ENCODE data around the gene UTS2B. TPM values are rescaled to one million over a fixed set of nuclear protein-coding genes. Genes with fewer than 3 reads are reported as not detected.

Gene UTS2B
- total RNA-seq, 6 experiments from 2014 or later: 0.38 TPM; not detected in 5

DNA sequence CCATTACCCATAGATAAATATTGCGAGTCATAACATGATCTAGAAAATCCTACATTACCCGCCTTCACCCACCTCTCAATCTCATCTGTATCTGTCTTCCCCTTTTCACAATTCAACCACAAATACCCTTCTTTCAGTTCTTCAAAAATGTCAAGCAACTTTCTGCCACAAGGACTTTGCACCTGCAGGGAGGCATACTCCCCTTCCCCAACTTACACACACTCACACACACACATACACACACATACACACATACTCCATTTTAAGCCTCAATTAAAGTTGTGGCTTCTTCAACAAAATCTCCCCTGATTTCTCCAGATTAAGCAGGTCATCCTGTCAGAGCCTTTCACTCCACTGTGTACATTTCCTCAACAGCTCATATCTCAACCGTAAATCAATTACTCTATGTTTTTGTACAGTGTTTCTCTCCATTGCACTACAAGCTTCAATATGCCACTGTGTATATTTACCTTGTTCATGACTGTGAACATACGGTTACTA is 34.2 kb downstream of the UTS2B start:
- ATAC-seq: no peak
- H3K27ac ChIP-seq: no peak overlapping the region
- no peak overlapping the region for H3K4me3 ChIP-seq
- no peaks in the 10 kb centered on the region for H3K27me3 ChIP-seq
- no peaks in the 10 kb centered on the region for H3K4me1 ChIP-seq
- TF ChIP-seq POLR2A (IDR thresholded peaks at IDR 0.05): no peak
- TF ChIP-seq, protein P1, sequence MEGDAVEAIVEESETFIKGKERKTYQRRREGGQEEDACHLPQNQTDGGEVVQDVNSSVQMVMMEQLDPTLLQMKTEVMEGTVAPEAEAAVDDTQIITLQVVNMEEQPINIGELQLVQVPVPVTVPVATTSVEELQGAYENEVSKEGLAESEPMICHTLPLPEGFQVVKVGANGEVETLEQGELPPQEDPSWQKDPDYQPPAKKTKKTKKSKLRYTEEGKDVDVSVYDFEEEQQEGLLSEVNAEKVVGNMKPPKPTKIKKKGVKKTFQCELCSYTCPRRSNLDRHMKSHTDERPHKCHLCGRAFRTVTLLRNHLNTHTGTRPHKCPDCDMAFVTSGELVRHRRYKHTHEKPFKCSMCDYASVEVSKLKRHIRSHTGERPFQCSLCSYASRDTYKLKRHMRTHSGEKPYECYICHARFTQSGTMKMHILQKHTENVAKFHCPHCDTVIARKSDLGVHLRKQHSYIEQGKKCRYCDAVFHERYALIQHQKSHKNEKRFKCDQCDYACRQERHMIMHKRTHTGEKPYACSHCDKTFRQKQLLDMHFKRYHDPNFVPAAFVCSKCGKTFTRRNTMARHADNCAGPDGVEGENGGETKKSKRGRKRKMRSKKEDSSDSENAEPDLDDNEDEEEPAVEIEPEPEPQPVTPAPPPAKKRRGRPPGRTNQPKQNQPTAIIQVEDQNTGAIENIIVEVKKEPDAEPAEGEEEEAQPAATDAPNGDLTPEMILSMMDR (IDR thresholded peaks at IDR 0.05): no peak
- no peaks in the 10 kb centered on the region for H3K9me3 ChIP-seq
- intact Hi-C loops (cut with DNase I): no loop called here
- WGBS (ENCODE audit: insufficient coverage, low coverage, low lambda C conversion rate, missing lambda C conversion rate): 62% methylated on average over 4 of the region's 4 CpGs
- no peak for DNase-seq
- no peaks in the 10 kb centered on the region for H3K36me3 ChIP-seq

- no peak overlapping the region for H3K27ac ChIP-seq
- no peaks in the 10 kb centered on the region for H3K4me1 ChIP-seq
- DNase-seq: no peak
- H3K27me3 ChIP-seq: no peaks in the 10 kb centered on the region
- WGBS (ENCODE audit: insufficient coverage, low coverage, low lambda C conversion rate, missing lambda C conversion rate): 100% methylated on average over 1 of the region's 1 CpG
- no peak for TF ChIP-seq POLR2A (IDR thresholded peaks at IDR 0.05)
- TF ChIP-seq, protein P1 (IDR thresholded peaks at IDR 0.05): no peak
- intact Hi-C loops (cut with DNase I): no loop called here
- H3K4me3 ChIP-seq: no peak overlapping the region
- no peak for ATAC-seq
- no peaks in the 10 kb centered on the region for H3K36me3 ChIP-seq
- H3K9me3 ChIP-seq: no peaks in the 10 kb centered on the region
These were observed 36.0 kb downstream of the UTS2B start for GRCh38 chr3:191294291-191294690.

- no peak overlapping the region for H3K27ac ChIP-seq
- H3K36me3 ChIP-seq: no peaks in the 10 kb centered on the region
- no peaks in the 10 kb centered on the region for H3K4me1 ChIP-seq
- no peaks in the 10 kb centered on the region for H3K27me3 ChIP-seq
- H3K4me3 ChIP-seq: no peak overlapping the region
- no peak for ATAC-seq
- H3K9me3 ChIP-seq: no peaks in the 10 kb centered on the region
- WGBS (ENCODE audit: insufficient coverage, low coverage, low lambda C conversion rate, missing lambda C conversion rate): 66% methylated on average over 5 of the region's 5 CpGs
- TF ChIP-seq, protein P1 (IDR thresholded peaks at IDR 0.05): no peak
- TF ChIP-seq POLR2A (IDR thresholded peaks at IDR 0.05): no peak
- no peak for DNase-seq
- intact Hi-C loops (cut with DNase I): no loop called here
These were observed 37.9 kb downstream of the UTS2B start for GRCh38 chr3:191292243-191293015.

DNA sequence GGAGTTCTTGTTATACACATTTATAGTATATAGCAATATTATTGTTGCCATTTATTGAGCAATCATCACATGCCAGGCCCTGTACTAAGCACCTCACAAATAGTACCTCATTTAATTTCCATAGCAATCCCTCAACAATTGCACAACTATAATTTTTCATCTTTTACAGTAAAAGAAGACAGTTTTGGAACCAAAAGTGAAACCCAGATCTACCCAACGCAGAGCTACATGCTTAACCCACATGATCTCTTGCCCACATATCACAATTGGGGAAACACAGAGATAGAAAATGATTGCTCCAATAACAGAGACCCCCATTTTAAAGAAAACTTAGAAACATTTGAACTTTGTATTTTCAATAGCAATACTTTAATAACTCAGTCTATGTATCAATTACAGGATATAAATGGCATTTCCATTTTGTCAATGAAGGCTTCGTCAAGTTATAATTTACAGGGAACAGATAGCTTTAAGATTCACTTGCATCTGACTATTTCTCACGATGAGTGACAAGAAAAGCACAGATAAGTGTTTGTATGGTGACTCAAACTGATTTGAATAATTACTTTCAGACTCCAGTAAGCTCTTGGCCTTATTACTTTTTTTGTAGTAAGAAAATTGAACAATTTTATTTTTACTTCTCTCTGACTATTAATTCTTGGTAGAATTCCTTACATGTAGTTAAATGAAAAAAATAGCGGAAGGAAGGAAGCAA is 39.9 kb downstream of the UTS2B start:
- DNase-seq (no peak), ATAC-seq (peak in 2 of 4 donors; percentile 35 to 44)
- H3K27ac ChIP-seq: no peak overlapping the region
- no peaks in the 10 kb centered on the region for H3K27me3 ChIP-seq
- no peaks in the 10 kb centered on the region for H3K4me1 ChIP-seq
- intact Hi-C loops (cut with DNase I): no loop called here
- H3K4me3 ChIP-seq: no peak overlapping the region
- no peaks in the 10 kb centered on the region for H3K36me3 ChIP-seq
- H3K9me3 ChIP-seq: no peaks in the 10 kb centered on the region
- TF ChIP-seq, protein P1 (IDR thresholded peaks at IDR 0.05): no peak
- no peak for TF ChIP-seq POLR2A (IDR thresholded peaks at IDR 0.05)
- WGBS (ENCODE audit: insufficient coverage, low coverage, low lambda C conversion rate, missing lambda C conversion rate): 63% methylated on average over 4 of the region's 4 CpGs
